Ectodermal cell (in vitro differentiated cells): Measurements from ENCODE around the gene MT3. TPM values are rescaled to one million over a fixed set of nuclear protein-coding genes. Genes with fewer than 3 reads are reported as not detected.

ENCODE experiments used
- H3K27ac ChIP-seq: 2 replicates; pipeline ENCODE4 v1.7.0; 2013; ENCODE audit warnings: mild to moderate bottlenecking, low read depth, low read length; ENCODE audit not compliant: insufficient read depth, poor library complexity, severe bottlenecking
- H3K27me3 ChIP-seq: 2 replicates; pipeline ENCODE4 v1.7.0; 2013; ENCODE audit warnings: mild to moderate bottlenecking, low read length; ENCODE audit not compliant: insufficient read depth, control insufficient read depth, poor library complexity, severe bottlenecking
- H3K36me3 ChIP-seq: one replicate; pipeline ENCODE4 v1.7.0; 2013; ENCODE audit warnings: low read length; ENCODE audit not compliant: control insufficient read depth, insufficient read depth
- H3K4me1 ChIP-seq: one replicate; pipeline ENCODE4 v1.7.0; 2013; ENCODE audit warnings: low read length; ENCODE audit not compliant: control insufficient read depth, insufficient read depth
- H3K4me3 ChIP-seq: 2 replicates; pipeline ENCODE4 v1.7.0; 2013; ENCODE audit warnings: low read depth, low read length, control low read depth; ENCODE audit not compliant: insufficient read depth
- H3K9me3 ChIP-seq: 2 replicates; pipeline ENCODE4 v1.7.0; 2013; ENCODE audit warnings: mild to moderate bottlenecking, low read length, moderate library complexity; ENCODE audit not compliant: control insufficient read depth
- WGBS, 2 experiments: methylation state at CpG; one replicate each; pipeline ENCODE4 v1.1.7; 2013; ENCODE audit warnings: missing lambda C conversion rate in 2 of 2; 5-methylcytosine and 5-hydroxymethylcytosine counted together
- polyA plus RNA-seq, 4 experiments: library from polyadenylated mRNA; stranded (reverse); fragments of 50-300 nt; gene quantifications; one replicate each; pipeline ENCODE4 v1.2.3, GENCODE V29; 2013

MT3 gene
- not detected for polyA plus RNA-seq (2013, experiment 1 of 4)
- polyA plus RNA-seq (2013, experiment 2 of 4) = not detected
- polyA plus RNA-seq (2013, experiment 3 of 4) = not detected
- polyA plus RNA-seq (2013, experiment 4 of 4) = not detected

- Histone ChIP-seq H3K4me3 (peak within 1 kb of the TSS; percentile 39), H3K9me3 (no peaks in the 10 kb centered on the region), H3K36me3 (no peaks in the 10 kb centered on the region), H3K27ac (no peak within 1 kb of the TSS), H3K27me3 (peaks cover 68% of the 10 kb centered on the region), H3K4me1 (peaks cover 4% of the 10 kb centered on the region)
- WGBS, 2 experiments = 7% methylated on average over 87 of the region's 87 CpGs
These were observed at the start of gene MT3 for GRCh38 chr16:56589141-56590039. TSS of gene MT3 (plus strand) at chr16:56589528. CDS start at chr16:56589591, 63 bp downstream.

- H3K9me3 ChIP-seq = no peaks in the 10 kb centered on the region
- H3K36me3 ChIP-seq = no peaks in the 10 kb centered on the region
- no peaks in the 10 kb centered on the region for H3K27me3 ChIP-seq
- H3K27ac ChIP-seq = no peak overlapping the region
- H3K4me1 ChIP-seq = no peaks in the 10 kb centered on the region
- 91 to 95% methylated on average over 4 of the region's 4 CpGs for whole genome bisulfite sequencing, 2 experiments
- H3K4me3 ChIP-seq = no peak overlapping the region
These were observed 49.7 kb upstream of the MT3 start for GRCh38 chr16:56539656-56540055.

GRCh38 chr16:56542039-56542438 lies 47.3 kb upstream of the MT3 start:
- peaks cover 4% of the 10 kb centered on the region for H3K4me1 ChIP-seq
- no peaks in the 10 kb centered on the region for H3K9me3 ChIP-seq
- no peaks in the 10 kb centered on the region for H3K36me3 ChIP-seq
- no peak overlapping the region for H3K4me3 ChIP-seq
- WGBS, 2 experiments = 79 to 87% methylated on average over 2 of the region's 2 CpGs
- H3K27ac ChIP-seq = no peak overlapping the region
- H3K27me3 ChIP-seq = no peaks in the 10 kb centered on the region

GRCh38 chr16:56547120-56547948 lies 42.0 kb upstream of the MT3 start:
- Histone ChIP-seq H3K36me3 (no peaks in the 10 kb centered on the region), H3K4me1 (peaks cover 14% of the 10 kb centered on the region), H3K4me3 (no peak overlapping the region), H3K27ac (peak overlapping the region; percentile 81), H3K27me3 (no peaks in the 10 kb centered on the region), H3K9me3 (no peaks in the 10 kb centered on the region)
- WGBS, 2 experiments = 8 to 9% methylated on average over 12 of the region's 12 CpGs

- Histone ChIP-seq H3K4me1 (peaks cover 14% of the 10 kb centered on the region), H3K27me3 (no peaks in the 10 kb centered on the region), H3K4me3 (no peak overlapping the region), H3K27ac (peak overlapping the region; percentile 81), H3K36me3 (no peaks in the 10 kb centered on the region), H3K9me3 (no peaks in the 10 kb centered on the region)
- 69 to 73% methylated on average over 4 of the region's 4 CpGs for WGBS, 2 experiments
These were observed 41.3 kb upstream of the MT3 start for GRCh38 chr16:56547949-56548567.

- Histone ChIP-seq H3K4me1 (peaks cover 14% of the 10 kb centered on the region), H3K9me3 (no peaks in the 10 kb centered on the region), H3K27me3 (no peaks in the 10 kb centered on the region), H3K27ac (no peak overlapping the region), H3K4me3 (no peak overlapping the region), H3K36me3 (no peaks in the 10 kb centered on the region)
These were observed 40.2 kb upstream of the MT3 start for GRCh38 chr16:56549161-56549560.

GRCh38 chr16:56549744-56550385 lies 39.5 kb upstream of the MT3 start:
- Histone ChIP-seq H3K27me3 (no peaks in the 10 kb centered on the region), H3K4me3 (no peak overlapping the region), H3K9me3 (no peaks in the 10 kb centered on the region), H3K27ac (no peak overlapping the region), H3K36me3 (no peaks in the 10 kb centered on the region), H3K4me1 (peaks cover 14% of the 10 kb centered on the region)
- 90 to 98% methylated on average over 5 of the region's 5 CpGs for WGBS, 2 experiments

GRCh38 chr16:56551796-56552738 lies 37.3 kb upstream of the MT3 start:
- no peak overlapping the region for H3K27ac ChIP-seq
- no peak overlapping the region for H3K4me3 ChIP-seq
- WGBS, 2 experiments = 87% methylated on average over 10 to 11 of the region's 11 CpGs
- no peaks in the 10 kb centered on the region for H3K9me3 ChIP-seq
- no peaks in the 10 kb centered on the region for H3K36me3 ChIP-seq
- H3K27me3 ChIP-seq = no peaks in the 10 kb centered on the region
- H3K4me1 ChIP-seq = peaks cover 10% of the 10 kb centered on the region

GRCh38 chr16:56554441-56554840 lies 34.9 kb upstream of the MT3 start:
- Histone ChIP-seq H3K9me3 (no peaks in the 10 kb centered on the region), H3K4me1 (no peaks in the 10 kb centered on the region)
- 94% methylated on average over 10 of the region's 10 CpGs for WGBS, 2 experiments

More at GRCh38 chr16:56554441-56554840, 34.9 kb upstream of the MT3 start:
- no peaks in the 10 kb centered on the region for H3K36me3 ChIP-seq
- no peaks in the 10 kb centered on the region for H3K27me3 ChIP-seq
- H3K4me3 ChIP-seq = no peak overlapping the region
- no peak overlapping the region for H3K27ac ChIP-seq
